ENCODE measurements around the gene ASCL5.

Gene ASCL5

DNA sequence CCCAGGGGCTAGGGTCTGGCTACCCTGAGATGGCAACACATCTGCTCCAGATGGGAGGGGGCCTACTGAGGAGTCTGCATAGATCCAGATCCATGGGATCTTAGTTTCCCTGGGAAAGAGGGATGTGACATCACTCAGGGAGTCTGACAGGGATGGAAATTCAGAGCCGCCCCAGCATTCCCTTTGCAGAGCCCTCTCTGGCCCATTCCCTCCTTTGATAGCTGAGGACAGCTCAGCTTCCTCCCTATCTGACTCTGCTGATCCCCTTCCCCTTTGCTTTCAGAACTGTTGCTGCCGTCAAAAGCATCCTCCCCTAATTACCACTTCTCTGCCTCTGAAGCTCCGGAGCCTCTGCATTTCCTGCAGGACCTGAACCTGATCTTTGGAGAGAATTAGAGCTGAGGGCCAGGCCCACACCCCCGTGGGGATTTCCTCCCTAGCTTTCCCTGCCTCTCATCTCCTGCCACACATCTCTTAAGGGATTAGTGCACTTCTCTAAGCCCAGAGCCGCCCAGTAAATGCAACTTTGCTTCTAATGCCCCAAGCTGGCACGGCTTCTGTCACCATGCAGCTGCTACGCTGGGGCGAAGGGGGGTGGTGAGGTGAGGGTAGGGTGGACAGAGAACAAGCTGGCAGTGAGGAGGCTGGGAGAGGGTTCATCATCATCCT, 9.5 kb upstream of the ASCL5 start:
- DNase-seq = no peak

DNA sequence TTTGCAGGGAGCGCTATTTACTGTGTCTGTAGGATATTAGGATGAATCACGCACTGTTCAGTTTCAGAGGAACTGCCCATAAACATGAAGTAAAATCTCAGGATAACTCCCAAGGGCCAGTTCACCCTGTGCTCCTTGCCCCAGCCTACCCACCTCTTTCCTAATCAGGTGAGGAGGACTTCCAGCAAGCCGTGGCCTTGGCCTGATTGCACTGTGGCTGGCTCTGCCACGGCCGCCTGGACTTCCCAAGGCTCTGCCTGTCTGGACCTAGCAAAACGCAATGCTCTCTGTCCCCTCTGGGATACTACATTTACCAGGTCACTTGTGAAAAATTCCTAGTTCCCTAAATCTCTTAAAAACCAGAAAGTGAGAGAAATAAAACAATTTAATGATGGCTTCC, 7.4 kb upstream of the ASCL5 start:
- DNase-seq = no peak

DNA sequence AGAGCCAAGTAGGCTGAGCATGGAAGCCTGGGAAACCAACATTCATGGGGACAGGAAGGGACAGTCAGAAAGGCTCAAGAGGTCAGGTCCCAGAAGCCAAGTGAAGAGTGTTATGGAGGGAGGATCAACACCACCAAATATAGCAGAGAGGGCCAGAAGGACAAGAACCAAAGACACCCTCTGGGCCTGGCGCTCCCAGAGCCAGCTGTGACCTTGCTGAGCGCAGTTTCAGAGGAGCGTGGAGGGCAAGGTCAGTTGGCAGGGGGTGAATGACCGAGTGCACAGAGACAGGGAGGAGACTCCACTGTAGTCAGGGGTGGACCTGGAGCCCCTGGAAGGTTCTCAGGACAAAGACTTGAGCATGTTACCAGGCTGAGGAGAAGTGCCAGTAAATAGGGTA, 4.4 kb upstream of the ASCL5 start:
- no peak for DNase-seq

DNA sequence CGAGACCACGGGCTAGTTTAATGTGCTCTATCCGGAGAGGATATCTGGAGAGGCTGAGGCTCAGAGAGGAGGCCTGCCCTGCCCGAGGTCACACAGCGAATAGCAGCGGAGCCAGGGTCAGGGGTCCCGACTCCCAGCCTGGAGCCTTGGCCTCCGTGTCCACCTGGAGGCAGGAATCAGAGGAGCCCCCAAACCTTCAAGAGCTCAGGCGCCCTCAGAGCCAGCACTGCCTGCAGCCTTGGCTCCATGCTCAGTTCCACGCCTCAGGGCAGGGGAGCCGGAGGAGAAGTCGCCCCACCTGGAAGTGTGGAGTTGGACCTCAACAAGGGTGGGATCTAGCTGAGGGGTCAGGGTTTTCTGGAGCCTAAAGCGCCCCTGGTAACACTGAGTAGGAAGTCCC, 2.0 kb upstream of the ASCL5 start:
- DNase-seq = no peak

DNA sequence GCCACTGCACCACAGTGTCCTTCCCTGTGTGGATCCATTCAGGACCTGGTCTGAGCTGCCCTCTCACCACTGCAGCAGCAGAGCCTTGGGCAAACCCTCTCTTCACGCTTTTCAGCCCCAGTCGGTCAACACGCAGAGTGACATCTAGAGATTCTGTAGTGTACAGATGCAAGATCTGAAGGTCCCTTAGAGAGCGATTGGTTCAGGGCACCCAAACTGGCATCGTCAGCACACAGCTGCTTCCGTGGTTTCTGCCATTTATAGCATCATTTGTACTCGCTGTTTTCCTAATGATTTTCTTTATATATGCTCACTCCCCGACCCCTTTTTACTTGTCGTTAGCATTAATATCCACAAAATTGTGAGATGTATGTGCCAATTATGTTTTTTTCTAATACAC, 1.5 kb upstream of the ASCL5 start:
- no peak for DNase-seq

DNA sequence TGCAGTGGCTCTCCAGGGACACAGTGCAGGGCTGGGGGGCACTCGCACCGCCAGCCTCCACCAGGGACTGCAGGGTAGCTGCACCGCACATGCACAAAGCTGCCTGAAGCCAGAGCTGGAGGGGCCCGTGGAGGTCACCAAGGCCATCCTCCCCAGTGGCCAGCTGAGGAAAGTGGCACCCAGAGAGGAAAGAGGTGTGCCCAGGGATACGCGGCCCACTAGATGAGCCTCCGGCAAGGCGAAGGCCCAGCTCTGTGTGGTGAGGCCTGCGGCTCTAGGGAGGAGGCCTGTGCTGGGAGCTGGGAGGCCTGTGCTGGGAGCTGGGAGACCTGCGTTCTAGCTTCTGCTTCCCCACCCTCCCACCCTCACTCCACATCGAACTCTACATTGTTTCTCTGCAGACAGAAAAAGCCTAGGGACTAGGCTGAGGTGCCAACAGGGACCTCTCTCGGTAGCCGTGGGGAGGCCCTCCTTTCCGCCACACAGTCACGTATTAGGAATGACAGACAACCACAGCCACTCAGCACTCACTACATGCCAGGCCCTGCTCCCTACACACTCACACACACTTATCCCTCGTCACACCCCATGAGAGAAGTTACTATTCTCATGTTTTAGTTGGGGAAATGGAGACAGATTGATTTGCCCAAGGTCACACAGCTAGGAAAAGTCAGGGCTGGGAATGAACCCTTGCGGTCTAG, 921 bp upstream of the ASCL5 start:
- DNase-seq = no peak

DNA sequence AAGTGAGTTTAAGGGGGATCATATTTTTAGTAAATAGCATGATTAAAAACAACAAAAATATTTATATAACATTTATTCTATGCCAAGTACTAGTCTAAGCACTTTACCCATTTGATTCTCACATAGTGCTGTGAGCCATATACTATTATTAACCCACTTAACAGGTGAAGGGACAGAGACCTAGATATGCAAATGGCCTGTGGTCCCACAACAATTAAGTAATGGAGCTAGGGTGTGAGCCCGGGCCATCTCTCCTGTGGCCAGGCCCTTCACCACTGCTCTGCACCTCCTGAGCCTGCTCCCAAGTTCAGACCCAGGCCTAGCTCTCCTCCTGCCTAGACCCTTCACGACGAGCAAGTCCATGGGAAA, 537 bp downstream of the ASCL5 start:
- DNase-seq = no peak

DNA sequence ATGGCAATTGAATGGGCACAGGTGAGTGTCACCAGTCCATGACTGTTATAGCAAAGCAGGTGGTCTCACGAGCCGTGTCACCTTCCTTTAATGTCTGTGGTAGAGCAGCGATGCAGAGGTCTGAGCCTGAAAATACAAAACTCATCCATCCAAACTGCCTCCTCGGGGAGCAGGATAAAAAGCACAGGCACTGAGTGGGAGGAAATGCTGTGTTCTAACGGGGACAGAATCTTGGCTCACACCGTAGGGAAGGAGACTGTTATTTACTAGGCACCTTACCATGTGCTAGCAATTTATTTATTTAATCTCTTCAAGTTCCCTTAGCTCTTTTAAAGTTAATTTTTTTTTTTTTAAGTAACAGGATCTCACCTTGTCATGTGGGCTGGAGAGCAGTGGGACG, 1.2 kb downstream of the ASCL5 start:
- no peak for DNase-seq

DNA sequence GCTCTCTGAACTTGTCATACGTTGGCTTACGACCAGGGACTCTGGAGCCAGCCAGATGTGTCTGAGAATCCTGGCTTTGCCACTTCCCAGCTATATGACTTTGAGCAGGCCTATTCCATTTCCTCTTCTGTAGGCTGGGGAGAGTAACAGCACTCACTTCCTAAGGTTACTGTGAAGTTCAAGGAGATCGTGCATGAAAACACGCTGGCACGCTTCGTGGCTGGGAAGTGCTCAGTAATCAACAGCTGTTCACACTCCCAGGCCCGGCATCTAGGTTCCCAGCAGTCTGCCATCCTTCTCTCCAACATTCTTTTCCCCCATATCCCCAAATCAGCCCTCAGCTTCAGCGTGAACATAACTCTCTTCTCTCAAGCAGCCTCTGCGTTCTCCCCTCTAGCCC, 2.0 kb downstream of the ASCL5 start:
- DNase-seq = no peak

DNA sequence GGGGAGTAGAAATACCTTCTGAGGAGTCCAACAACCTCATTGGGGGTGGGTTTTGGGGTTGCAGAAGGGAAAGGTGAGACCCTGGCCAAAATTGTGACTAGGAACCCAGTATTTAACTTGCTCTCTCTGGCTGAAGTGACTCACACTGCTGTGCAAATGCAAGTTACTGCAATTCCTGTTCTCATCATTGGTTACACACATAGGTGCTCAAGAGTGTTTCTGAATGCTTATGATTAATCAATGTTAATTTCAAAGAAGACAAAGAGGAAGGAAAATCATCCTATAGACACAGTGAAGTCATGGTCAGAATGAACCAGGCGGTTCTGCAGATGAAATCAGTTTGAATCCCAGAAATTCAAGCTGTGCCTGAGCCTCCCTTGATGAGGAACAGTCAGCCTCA, 3.1 kb downstream of the ASCL5 start:
- no peak for DNase-seq

DNA sequence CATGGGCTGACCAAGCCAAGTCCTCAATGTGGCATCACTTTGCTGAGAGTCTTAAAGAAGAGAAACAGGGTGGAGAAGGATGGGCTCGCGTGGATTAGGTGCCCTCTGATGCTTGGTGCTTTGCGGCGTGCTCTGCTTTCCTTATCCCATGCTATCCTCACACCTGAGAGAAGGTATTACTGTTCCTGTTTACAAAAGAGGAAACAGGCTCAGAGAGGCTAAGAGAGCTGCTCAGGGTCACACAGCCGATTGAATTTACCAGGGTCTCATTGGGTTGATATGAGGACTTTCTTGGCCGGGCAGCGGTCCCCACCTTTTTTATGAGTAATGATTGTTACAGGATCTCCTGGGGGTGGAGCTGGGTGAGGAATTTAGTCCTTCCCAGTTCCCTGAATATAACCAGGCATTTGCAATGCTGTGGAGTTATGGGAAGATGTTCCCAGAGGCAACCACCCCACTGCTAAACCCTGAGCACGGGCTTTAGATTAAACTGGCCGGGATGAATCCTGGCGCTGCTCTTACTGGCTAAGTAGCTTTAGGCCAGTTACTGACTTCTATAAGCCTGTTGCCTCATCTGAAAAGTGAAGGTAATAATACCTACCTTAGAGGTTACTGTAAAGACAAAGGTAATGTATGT, 4.5 kb downstream of the ASCL5 start:
- no peak for DNase-seq

DNA sequence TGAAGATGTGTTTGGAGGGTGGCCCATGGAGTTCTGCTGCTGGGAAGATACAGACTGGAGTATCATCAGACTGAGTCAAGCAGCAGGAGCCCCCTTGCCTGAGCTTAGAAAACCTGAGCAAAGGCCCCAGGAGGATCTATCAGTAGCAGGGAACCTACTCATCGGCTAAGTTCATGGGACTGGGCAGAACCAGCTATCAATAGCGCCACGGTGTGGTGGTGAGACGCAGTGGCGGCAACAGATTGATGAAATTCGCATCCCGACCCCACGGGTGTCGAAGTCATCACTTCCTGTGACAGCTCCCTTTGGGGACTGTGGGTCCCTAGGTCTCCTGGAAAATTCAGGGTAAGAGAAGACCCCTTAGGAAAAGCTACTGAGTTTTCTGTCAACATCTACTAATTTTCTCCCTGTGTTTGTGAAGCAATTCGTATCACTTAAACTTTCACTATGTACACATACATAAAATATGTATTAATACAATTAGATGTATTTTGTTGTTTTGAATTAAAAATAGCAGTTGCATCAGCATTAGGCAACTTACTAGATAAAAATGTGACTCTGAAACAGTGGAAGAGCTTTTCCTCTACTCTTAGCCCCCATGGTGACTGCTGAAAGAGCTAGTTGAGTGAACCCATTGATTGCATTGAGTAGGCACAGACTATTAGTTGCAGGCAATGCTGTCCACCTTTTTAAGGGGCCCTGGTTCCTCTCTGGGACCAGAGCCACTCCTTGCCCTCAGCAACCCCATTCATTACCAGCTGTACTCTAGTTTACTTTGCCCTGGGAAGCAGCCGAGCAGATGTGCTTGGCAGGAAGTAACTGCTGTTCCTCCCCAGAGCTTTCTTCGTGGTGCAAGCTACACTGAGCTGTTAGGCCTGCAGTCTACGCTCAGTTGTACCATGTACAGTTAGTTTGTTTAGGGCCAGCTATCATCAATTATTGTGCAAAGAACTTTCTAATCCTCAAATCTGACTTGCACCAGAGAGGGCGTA, 7.5 kb downstream of the ASCL5 start:
- peak; percentile 52 for DNase-seq

DNA sequence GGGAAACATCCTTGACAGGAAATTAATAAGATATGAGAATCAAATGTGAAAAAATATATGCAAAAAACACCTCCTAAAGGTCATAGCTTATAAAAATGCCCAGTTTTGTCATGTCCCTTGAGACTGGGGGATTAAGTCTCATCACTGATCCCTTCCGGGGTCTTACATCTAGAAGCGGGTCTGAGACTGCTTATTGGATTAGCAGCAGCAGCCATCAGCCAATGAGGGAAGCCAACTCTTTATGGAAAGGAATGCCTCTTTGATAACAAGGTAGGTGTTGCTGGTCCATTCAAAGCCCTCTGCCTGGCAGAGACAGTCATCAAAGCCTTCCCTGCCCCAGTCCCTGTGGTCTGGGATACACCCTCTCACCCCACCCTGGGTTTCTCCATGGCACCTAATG, 10.9 kb downstream of the ASCL5 start:
- no peak for DNase-seq

DNA sequence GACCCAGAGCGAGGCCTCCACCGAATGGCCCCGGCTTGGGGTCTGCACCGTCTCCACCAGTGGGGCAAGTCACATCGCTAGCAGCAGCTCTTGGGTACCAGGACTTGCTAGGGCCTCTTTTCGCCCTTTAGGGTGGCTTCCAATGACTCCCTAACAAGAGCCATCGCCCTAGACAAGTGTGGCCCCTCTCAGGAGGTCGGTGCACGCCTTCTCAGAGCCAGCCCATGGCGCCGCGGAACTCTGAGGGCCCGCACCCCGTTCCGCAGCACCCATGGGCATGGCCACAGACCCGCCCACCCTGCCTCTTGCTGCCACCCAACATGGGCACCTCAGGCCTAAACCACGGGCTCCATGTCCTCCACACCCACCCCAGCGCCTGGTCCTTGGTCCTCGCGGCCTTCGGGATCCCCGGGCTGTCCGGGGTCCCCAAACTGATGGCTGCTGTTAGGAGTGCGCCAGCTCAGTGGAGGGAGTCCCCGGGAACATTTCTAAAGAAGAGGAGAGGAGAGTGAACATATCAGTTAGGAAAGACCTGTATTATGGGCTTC, 11.5 kb downstream of the ASCL5 start:
- DNase-seq = no peak

DNA sequence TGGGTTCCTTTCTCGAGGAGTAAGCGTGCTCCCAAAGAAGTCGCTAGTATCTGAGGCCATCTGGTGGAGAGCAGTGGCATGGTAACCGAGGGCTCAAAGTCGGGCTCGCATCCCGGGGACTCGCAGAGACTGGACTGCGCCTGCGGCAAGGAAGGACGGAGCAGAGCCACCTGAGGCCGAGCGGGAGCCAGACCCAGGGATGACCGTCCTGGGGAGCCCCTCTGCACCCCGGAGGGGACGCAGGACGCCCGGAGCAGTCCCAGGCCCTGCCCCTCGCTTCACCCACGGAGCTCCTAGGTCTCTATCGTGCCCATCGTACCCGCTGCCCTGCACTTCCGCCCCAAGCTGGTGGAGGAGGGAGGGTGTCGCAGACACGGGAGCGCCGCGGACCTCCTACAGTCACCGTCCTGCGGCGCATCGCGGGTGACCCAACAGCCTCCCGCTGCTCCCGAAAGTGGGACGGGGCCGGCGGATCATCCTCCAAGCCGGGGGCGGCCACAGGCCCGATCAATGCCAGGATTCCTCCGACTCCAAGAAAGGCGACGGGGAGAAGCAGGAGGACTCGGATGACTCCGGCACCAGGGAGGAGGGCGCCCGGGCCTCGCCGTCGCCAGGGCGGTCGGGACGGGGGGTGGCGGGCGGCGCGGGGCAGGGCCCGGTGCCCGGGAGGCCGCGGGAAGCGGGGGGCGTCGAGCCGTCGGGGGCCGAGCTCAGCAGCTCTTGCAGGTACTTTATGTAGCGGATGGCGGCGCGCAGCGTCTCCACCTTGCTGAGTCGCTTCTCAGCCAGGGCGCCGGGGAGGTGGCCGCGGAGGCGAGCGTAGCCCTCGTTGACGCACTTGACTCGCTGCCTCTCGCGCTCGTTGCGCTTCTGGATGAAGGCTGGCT, 12.5 kb downstream of the ASCL5 start:
- peak; percentile 71 for DNase-seq

DNA sequence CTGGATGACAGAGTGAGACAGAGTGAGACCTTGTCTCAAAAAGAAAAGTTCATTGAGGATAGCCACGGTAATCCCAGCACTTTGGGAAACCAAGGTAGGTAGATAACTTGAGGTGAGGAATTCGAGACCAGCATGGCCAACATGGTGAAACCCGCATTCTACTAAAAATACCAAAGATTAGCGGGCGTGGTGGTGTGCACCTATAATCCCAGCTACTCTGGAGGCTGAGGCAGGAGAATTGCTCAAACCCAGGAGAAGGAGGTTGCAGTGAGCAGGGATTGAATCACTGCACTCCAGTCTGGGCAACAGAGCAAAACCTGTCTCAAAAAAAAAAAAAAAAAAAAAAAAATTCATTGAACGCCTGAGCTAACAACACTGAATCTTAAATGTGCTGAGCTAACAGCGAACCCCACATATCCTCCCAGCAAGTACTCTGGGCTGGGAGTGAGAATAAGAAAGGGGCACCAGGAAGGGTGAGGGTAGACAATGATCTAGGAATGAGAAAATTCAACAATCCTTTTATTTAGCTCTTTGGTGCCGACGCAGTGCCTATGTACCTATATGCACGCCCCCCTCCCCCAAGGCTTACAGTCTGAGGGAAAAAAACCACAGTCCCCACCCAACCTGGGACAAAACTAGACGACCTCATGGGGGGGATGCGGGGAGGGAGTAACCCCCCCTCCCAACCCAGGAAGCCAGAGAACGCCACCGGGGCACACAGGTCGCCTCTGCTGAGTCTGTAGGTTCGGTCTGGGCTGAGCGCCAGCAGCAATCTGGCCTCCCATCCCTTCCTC, 13.3 kb downstream of the ASCL5 start:
- DNase-seq = no peak

DNA sequence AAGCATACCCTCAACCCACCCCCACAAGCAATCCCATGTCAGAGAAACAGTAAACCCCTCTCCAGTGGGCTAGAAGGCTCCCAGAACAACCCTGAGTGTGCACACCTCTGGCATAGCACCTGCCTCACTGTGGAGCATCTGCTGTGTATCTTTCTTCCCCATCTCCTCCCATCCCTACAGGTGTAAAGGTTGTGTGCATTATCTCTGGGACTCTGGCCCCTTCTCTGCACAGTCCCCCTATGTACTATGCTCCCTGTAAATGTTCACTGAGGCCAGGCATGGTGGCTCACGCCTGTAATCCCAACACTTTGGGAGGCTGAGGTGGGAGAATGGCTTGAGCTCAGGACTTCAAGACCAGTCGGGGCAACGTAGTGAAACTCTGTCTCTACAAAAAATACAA, 14.1 kb downstream of the ASCL5 start:
- no peak for DNase-seq

DNA sequence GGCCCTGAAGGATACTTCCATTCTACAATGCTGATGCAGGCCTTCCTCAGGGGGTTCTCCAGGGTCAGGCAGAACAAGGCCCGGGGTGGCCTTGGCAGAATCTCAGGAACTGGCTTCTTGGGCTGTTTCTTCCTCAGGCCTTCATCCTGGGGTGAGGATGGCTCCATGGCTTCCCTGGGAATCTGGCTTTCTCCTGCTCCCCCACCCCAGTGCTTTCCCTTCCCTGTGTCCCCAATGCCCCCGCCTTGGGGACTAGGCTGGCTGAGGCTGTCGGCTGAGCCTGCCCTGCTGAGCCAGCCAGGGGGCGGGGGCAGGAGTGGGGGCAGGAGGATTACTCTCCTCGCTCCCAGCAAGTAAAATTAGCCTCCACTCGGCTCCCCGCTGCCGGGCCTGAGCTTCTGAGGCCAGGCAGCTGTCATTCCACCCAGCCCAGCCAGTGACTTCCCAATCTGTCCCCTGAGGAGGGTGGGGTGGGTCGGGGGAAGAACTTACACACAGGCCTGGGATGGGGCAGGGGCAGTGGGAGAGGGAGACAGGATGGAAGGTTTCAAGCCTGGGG, 14.7 kb downstream of the ASCL5 start, which contains the start of gene CACNA1S:
TSS of gene CACNA1S (minus strand) at position 254 of the 559 bp plus-strand sequence. CDS start at position 167, 87 bp downstream.
- DNase-seq = no peak

DNA sequence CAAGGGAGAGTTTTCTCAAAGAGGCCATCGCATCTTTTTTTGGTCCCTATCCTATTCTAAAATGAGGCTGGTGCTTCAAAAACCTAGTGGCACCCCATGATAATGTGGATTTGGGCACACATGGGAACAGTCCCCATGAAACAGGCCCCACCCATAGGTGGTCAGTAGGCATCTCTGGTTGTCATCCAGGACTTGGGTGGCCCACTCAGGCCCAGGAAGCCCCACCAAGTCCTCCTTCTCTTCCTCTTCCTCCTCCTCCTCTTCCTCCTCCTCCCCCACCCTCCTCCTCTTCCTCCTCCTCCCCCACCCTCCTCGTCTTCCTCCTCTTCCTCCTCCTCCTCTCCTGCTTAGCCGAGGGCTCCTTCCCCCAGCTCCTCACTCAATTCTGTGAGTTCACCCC, 15.3 kb downstream of the ASCL5 start:
- DNase-seq = no peak

DNA sequence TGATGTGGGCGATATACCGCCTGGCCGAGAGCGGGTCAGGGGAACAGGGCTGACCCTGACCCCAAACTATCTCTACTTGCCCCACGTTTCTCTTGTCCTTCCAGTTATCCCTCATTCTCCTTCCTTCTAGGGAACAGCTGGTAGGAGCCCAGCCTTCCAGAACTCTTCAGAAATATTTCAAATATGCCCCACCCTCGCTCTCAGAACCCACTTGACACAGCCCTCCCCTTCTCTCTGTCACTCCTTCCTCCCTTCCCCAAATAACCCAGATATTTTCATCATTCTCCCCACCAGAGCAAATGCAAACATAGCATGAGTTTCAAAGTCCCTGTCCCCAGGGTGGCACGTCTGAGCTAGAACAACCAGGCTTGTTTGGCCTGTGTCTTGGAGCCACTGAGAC, 15.8 kb downstream of the ASCL5 start:
- DNase-seq = no peak

DNA sequence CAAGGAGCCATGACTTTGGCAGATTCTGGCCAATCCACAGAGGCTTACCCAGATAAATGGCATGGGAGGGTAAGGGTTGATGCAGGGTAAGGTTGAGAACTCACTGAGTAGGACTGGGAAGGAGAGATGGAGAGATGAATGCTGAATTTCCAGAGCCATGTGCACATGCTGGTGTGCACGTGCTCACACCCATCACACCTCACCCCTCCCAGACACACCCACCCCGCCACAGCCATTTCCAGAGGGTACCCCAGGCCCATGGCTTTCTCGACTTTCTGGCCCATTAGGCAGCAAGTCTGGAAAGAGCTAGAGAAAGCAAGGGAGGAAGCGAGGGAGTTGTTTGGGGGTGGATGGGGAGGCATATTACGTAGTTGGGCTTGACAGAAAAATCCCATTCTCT, 16.4 kb downstream of the ASCL5 start:
- no peak for DNase-seq
